ENCODE measurements around the gene MTO1. TPM values are rescaled to one million over a fixed set of nuclear protein-coding genes. Genes with fewer than 3 reads are reported as not detected.
"Not testable (repeated sequence)": the region's sequence is repeated elsewhere in the genome, so short reads cannot be mapped to it uniquely, and the experiment has no call there.

Gene MTO1
- total and polyA plus RNA-seq, 2 donors from 2014 or later = 14.9 to 32.8 TPM

DNA sequence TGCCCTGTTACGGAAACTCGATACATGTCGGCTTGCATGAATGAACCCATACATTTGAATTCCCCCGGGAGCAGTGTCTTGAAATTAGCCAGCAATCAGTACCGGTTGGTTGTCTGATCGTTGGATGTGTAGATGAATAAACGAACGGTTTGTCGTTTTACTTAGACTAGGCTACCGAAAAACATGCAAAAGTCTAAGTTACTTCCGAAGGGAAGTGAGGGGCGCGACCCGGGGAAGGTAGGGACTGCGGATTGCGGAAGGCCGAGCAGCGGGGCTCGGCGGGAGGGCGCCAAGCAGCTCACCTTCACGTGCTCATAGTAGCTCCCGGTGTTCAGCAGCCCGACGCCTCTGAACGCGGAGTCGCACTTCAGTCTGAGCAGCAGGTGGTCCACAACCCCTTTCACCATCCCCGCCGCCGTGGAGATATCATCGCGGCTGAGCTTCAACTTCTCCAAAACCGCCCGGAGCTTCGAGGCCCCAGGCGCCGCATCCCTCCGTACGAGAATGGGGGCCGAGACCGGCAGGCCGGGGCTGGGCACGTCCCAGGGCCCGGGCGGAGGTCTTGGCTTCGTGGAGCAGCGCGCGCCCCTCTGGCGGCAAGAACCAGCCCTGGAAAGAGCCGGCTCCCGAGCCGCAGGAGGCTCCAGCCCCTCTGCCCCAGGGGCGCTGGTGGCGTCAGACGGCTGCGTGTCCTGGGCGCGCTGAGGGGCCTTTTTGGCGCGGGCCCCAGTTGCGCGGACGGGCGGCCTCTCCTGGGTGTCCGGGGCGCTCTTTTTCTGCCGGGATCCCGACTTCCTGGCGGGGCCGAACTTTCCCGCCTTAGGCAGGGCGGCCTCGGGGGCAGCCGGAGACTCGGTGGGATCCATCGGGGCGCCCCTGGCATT lies 10.1 kb upstream of the MTO1 start:
- TF ChIP-seq, protein P1, sequence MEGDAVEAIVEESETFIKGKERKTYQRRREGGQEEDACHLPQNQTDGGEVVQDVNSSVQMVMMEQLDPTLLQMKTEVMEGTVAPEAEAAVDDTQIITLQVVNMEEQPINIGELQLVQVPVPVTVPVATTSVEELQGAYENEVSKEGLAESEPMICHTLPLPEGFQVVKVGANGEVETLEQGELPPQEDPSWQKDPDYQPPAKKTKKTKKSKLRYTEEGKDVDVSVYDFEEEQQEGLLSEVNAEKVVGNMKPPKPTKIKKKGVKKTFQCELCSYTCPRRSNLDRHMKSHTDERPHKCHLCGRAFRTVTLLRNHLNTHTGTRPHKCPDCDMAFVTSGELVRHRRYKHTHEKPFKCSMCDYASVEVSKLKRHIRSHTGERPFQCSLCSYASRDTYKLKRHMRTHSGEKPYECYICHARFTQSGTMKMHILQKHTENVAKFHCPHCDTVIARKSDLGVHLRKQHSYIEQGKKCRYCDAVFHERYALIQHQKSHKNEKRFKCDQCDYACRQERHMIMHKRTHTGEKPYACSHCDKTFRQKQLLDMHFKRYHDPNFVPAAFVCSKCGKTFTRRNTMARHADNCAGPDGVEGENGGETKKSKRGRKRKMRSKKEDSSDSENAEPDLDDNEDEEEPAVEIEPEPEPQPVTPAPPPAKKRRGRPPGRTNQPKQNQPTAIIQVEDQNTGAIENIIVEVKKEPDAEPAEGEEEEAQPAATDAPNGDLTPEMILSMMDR (IDR thresholded peaks at IDR 0.05; ENCODE audit: borderline replicate concordance, extremely low read depth, insufficient read depth) = no peak
- Histone ChIP-seq H3K36me3 (ENCODE audit: control insufficient read depth in 2 of 3, insufficient read depth in 3 of 3, low read length in 3 of 3) (no peaks in the 10 kb centered on the region), H3K4me3 (ENCODE audit: low read length in 3 of 3) (peak overlapping the region; percentile 58 to 68 (median 65)), H3K27me3 (ENCODE audit: control insufficient read depth, insufficient read depth, low read length) (no peaks in the 10 kb centered on the region), H3K9me3 (ENCODE audit: control insufficient read depth in 2 of 3, insufficient read depth in 1 of 3, low read length in 3 of 3) (no peaks in the 10 kb centered on the region), H3K9ac (ENCODE audit: low read length in 3 of 3) (peak overlapping the region; percentile 38 to 80 (median 80)), H3K4me1 (ENCODE audit: control insufficient read depth in 2 of 3, insufficient read depth in 2 of 3, low read depth in 1 of 3, low read length in 3 of 3) (no peaks in the 10 kb centered on the region), H3K27ac (ENCODE audit: low read depth in 2 of 2, low read length in 2 of 2) (peak overlapping the region; percentile 63 to 69)
- DNase-seq (peak; percentile 56 to 77 (median 67)), FAIRE-seq (no peak)
- intact Hi-C loops (cut with DNase I) = no loop called here

DNA sequence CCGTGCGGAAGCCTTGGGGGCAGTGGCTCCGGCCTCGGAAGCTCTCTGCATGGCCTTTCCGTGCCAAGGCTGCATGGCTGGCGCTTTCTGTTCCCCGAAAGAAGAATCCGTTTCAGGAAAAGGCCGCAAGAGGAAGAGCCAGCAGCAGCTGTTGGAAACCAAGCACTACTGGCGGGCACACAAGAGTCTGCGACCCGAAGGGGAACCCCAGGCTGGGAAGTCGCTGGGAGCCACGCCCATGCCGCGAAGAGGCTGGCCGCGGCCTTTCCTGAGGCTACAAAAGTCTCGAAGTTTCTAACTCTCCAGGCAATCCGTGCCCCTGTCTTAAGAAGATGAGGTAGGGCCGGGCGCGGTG lies 9.5 kb upstream of the MTO1 start, which contains the start of gene CGAS:
TSS of gene CGAS (minus strand) at position 191 of the 355 bp plus-strand sequence. CDS start at position 75, 116 bp downstream.
- H3K27me3 ChIP-seq (ENCODE audit: control insufficient read depth, insufficient read depth, low read length) = no peaks in the 10 kb centered on the region
- peak within 1 kb of the TSS; percentile 63 to 69 for H3K27ac ChIP-seq (ENCODE audit: low read depth in 2 of 2, low read length in 2 of 2)
- DNase-seq = peak in 3 of 5 donors; percentile 66 to 91 (median 73)
- TF ChIP-seq, protein P1 (IDR thresholded peaks at IDR 0.05; ENCODE audit: borderline replicate concordance, extremely low read depth, insufficient read depth) = no peak
- no peaks in the 10 kb centered on the region for H3K4me1 ChIP-seq (ENCODE audit: control insufficient read depth in 2 of 3, insufficient read depth in 2 of 3, low read depth in 1 of 3, low read length in 3 of 3)
- intact Hi-C loops (cut with DNase I) = no loop called here
- H3K9me3 ChIP-seq (ENCODE audit: control insufficient read depth in 2 of 3, insufficient read depth in 1 of 3, low read length in 3 of 3) = no peaks in the 10 kb centered on the region
- FAIRE-seq = no peak
- no peaks in the 10 kb centered on the region for H3K36me3 ChIP-seq (ENCODE audit: control insufficient read depth in 2 of 3, insufficient read depth in 3 of 3, low read length in 3 of 3)
- H3K4me3 ChIP-seq (ENCODE audit: low read length in 3 of 3) = peak within 1 kb of the TSS; percentile 58 to 68 (median 65)
- peak within 1 kb of the TSS; percentile 38 to 80 (median 80) for H3K9ac ChIP-seq (ENCODE audit: low read length in 3 of 3)

DNA sequence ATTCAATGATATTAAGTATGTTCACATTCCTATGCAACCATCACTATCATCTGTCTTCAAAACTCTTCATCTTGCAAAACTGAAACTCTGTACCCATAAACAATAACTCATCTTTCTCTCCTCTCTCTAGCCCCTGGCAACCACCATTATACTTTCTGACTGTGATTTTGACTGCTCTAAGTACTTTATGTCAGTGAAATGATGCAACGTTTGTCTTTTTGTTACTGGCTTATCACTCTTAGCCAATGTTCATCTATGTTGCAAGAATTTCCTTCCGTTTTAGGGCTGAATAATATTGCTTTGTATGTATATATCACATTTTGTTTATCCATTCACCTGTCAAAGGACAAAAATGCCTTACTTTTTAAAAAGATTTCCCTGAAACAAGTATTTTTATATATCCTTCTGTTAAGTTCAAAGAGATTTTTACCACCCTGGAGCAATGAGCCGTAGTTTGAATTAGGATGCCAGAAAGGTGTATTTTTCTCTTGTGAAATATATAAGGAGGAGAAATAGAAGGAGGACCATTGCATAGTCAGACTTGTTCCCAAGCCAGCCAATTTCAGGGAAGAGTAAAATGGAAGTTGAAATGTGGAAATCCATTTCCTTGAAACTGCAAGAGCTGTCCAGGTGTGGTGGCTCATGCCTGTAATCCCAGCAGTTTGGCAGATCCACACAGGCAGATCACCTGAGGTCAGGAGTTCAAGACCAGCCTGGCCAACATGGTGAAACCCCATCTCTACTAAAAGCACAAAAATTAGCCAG lies 5.5 kb upstream of the MTO1 start:
- intact Hi-C loops (cut with DNase I) = no loop called here
- no peaks in the 10 kb centered on the region for H3K27me3 ChIP-seq (ENCODE audit: control insufficient read depth, insufficient read depth, low read length)
- no peaks in the 10 kb centered on the region for H3K4me1 ChIP-seq (ENCODE audit: control insufficient read depth in 2 of 3, insufficient read depth in 2 of 3, low read depth in 1 of 3, low read length in 3 of 3)
- no peak overlapping the region for H3K9ac ChIP-seq (ENCODE audit: low read length in 3 of 3)
- no peak for DNase-seq
- H3K36me3 ChIP-seq (ENCODE audit: control insufficient read depth in 2 of 3, insufficient read depth in 3 of 3, low read length in 3 of 3) = no peaks in the 10 kb centered on the region
- no peak overlapping the region for H3K27ac ChIP-seq (ENCODE audit: low read depth in 2 of 2, low read length in 2 of 2)
- H3K4me3 ChIP-seq (ENCODE audit: low read length in 3 of 3) = no peak overlapping the region
- FAIRE-seq = no peak
- TF ChIP-seq, protein P1 (IDR thresholded peaks at IDR 0.05; ENCODE audit: borderline replicate concordance, extremely low read depth, insufficient read depth) = no peak
- H3K9me3 ChIP-seq (ENCODE audit: control insufficient read depth in 2 of 3, insufficient read depth in 1 of 3, low read length in 3 of 3) = no peaks in the 10 kb centered on the region

- H3K4me3 ChIP-seq (ENCODE audit: low read length in 3 of 3); intact Hi-C loops (cut with DNase I); H3K36me3 ChIP-seq (ENCODE audit: control insufficient read depth in 2 of 3, insufficient read depth in 3 of 3, low read length in 3 of 3); H3K27me3 ChIP-seq (ENCODE audit: control insufficient read depth, insufficient read depth, low read length); H3K4me1 ChIP-seq (ENCODE audit: control insufficient read depth in 2 of 3, insufficient read depth in 2 of 3, low read depth in 1 of 3, low read length in 3 of 3); H3K27ac ChIP-seq (ENCODE audit: low read depth in 2 of 2, low read length in 2 of 2); H3K9ac ChIP-seq (ENCODE audit: low read length in 3 of 3); DNase-seq; FAIRE-seq; H3K9me3 ChIP-seq (ENCODE audit: control insufficient read depth in 2 of 3, insufficient read depth in 1 of 3, low read length in 3 of 3): not testable (repeated sequence)
These were observed 2.1 kb upstream of the MTO1 start for GRCh38 chr6:73459474-73459873.
